NOMO-1 treated with DMSO at 0.1 percent for 48 hours (cell line): ENCODE results near the gene SLC25A51.

Experiments
- DNase-seq: peaks from one replicate; lab custom pipeline; 2025; ENCODE audit not compliant: unreplicated experiment; lab: John Stamatoyannopoulos, UW

SLC25A51 gene

GRCh38 chr9:37839496-37840461 is 64.1 kb downstream of the SLC25A51 start:
- no peak for DNase-seq
